Mesenchymal stem cell (in vitro differentiated cells and primary cell): ENCODE data around the gene SNAP25.

ENCODE experiments used
- DNase-seq: peaks from one replicate; pipeline ENCODE4 v3.0.0-alpha.2; 2013
- H2AFZ ChIP-seq: one replicate; pipeline ENCODE4 v1.6.1; 2013; ENCODE audit warnings: low read depth, mild to moderate bottlenecking, control low read depth, inconsistent platforms, low read length, moderate library complexity
- H2AK5ac ChIP-seq: 2 replicates; pipeline ENCODE4 v1.6.1; 2013; ENCODE audit warnings: low read length, moderate library complexity, mild to moderate bottlenecking, inconsistent platforms; ENCODE audit not compliant: severe bottlenecking
- H2BK120ac ChIP-seq: one replicate; pipeline ENCODE4 v1.6.1; 2013; ENCODE audit warnings: low read depth, mild to moderate bottlenecking, inconsistent platforms, low read length, moderate library complexity
- H2BK12ac ChIP-seq, 2 experiments: one replicate each; pipeline ENCODE4 v1.6.1; 2013; ENCODE audit warnings: inconsistent platforms in 2 of 2, low read length in 2 of 2, mild to moderate bottlenecking in 2 of 2, moderate library complexity in 2 of 2, control low read depth in 1 of 2
- H2BK15ac ChIP-seq: one replicate; pipeline ENCODE4 v1.6.1; 2013; ENCODE audit warnings: mild to moderate bottlenecking, low read depth, inconsistent platforms; ENCODE audit not compliant: poor library complexity, severe bottlenecking
- H2BK5ac ChIP-seq: 2 replicates; pipeline ENCODE4 v1.6.1; 2013; ENCODE audit warnings: low read depth, mild to moderate bottlenecking, low read length, control low read depth, inconsistent platforms; ENCODE audit not compliant: poor library complexity, severe bottlenecking
- H3K14ac ChIP-seq, 2 experiments: one replicate each; pipeline ENCODE4 v1.6.1; 2013; ENCODE audit warnings: inconsistent platforms in 2 of 2, low read length in 2 of 2, control low read depth in 1 of 2, mild to moderate bottlenecking in 1 of 2, moderate library complexity in 1 of 2
- H3K18ac ChIP-seq, 2 experiments: one replicate each; pipeline ENCODE4 v1.6.1; 2013; ENCODE audit warnings: inconsistent platforms in 2 of 2, low read length in 2 of 2, control low read depth in 1 of 2, low read depth in 1 of 2, mild to moderate bottlenecking in 1 of 2
- H3K23ac ChIP-seq, 2 experiments: one replicate each; pipeline ENCODE4 v1.6.1; 2013; ENCODE audit warnings: inconsistent platforms in 2 of 2, low read length in 2 of 2, mild to moderate bottlenecking in 2 of 2, moderate library complexity in 2 of 2, control low read depth in 1 of 2
- H3K27ac ChIP-seq: 2 replicates; pipeline ENCODE4 v1.5.1; 2013; ENCODE audit warnings: mild to moderate bottlenecking, moderate library complexity, low read length, control low read depth, inconsistent platforms; ENCODE audit not compliant: poor library complexity, severe bottlenecking
- H3K27me3 ChIP-seq, 2 experiments: 2 replicates each; pipeline versions ENCODE4 v1.6.1 to v1.7.0; 2013; ENCODE audit warnings: low read length in 2 of 2, mild to moderate bottlenecking in 2 of 2, moderate library complexity in 2 of 2, control low read depth in 1 of 2, inconsistent platforms in 1 of 2; ENCODE audit not compliant: control insufficient read depth in 1 of 2, insufficient read depth in 1 of 2
- H3K36me3 ChIP-seq, 2 experiments: 2 replicates each; pipeline versions ENCODE4 v1.6.1 to v1.7.0; 2013; ENCODE audit warnings: low read length in 2 of 2, control low read depth in 1 of 2, inconsistent platforms in 1 of 2, low read depth in 1 of 2, mild to moderate bottlenecking in 1 of 2; ENCODE audit not compliant: insufficient read depth in 2 of 2, control insufficient read depth in 1 of 2
- H3K4ac ChIP-seq, 2 experiments: one replicate each; pipeline ENCODE4 v1.6.1; 2013; ENCODE audit warnings: inconsistent platforms in 2 of 2, low read length in 2 of 2, mild to moderate bottlenecking in 2 of 2, moderate library complexity in 2 of 2, control low read depth in 1 of 2, low read depth in 1 of 2
- H3K4me1 ChIP-seq: 2 replicates; pipeline ENCODE4 v1.6.1; 2013; ENCODE audit warnings: low read depth, low read length, control low read depth; ENCODE audit not compliant: control insufficient read depth, insufficient read depth
- H3K4me2 ChIP-seq: 2 replicates; pipeline ENCODE4 v1.6.1; 2013; ENCODE audit warnings: low read length, mild to moderate bottlenecking, inconsistent platforms; ENCODE audit not compliant: poor library complexity, severe bottlenecking
- H3K4me3 ChIP-seq, 2 experiments: 2 replicates each; pipeline versions ENCODE4 v1.5.1 to v1.7.0; 2013; ENCODE audit warnings: low read length in 2 of 2, mild to moderate bottlenecking in 2 of 2, control low read depth in 1 of 2, low read depth in 1 of 2; ENCODE audit not compliant: insufficient read depth in 1 of 2
- H3K79me1 ChIP-seq: replicated peaks from 2 replicates; pipeline ENCODE4 v1.6.1; 2013; ENCODE audit warnings: mild to moderate bottlenecking, control low read depth, low read length, inconsistent platforms; ENCODE audit not compliant: poor library complexity, severe bottlenecking
- H3K9ac ChIP-seq: 2 replicates; pipeline ENCODE4 v1.7.0; 2013; ENCODE audit warnings: mild to moderate bottlenecking, low read length, moderate library complexity
- H3K9me3 ChIP-seq: 2 replicates; pipeline ENCODE4 v1.7.0; 2013; ENCODE audit warnings: mild to moderate bottlenecking, low read length; ENCODE audit not compliant: control insufficient read depth
- H4K8ac ChIP-seq: one replicate; pipeline ENCODE4 v1.6.1; 2013; ENCODE audit warnings: inconsistent platforms, mild to moderate bottlenecking, low read length, moderate library complexity
- H4K91ac ChIP-seq: one replicate; pipeline ENCODE4 v1.6.1; 2013; ENCODE audit warnings: mild to moderate bottlenecking, low read length, inconsistent platforms
- WGBS: methylation state at CpG from one replicate; pipeline ENCODE4 v1.1.7; 2013; ENCODE audit warnings: mixed read lengths; 5-methylcytosine and 5-hydroxymethylcytosine counted together

Gene SNAP25

DNA sequence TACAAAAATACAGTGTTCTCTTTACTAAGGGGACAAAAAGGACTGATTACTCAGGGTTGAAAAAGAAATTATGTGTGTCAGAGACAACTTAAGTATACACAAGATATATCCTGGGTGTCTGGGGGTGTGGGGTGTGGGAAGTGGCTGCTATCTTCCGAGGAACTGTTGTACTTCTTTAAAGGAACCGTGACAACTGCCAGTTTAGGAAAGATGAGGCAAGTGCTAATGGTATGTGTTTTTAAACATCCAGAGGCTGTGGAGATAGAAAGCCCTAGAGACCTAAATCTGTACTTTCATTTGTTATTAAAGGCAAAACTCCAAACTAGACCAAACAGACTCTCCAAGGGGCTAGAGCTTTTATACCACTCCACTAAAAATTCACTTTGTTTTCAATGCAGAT is 95.6 kb downstream of the SNAP25 start:
- H3K23ac ChIP-seq, result no peak overlapping the region
- no peaks in the 10 kb centered on the region for H3K79me1 ChIP-seq
- no peak overlapping the region for H3K14ac ChIP-seq
- peak; percentile 59 for DNase-seq
- H3K4me1 ChIP-seq, result no peaks in the 10 kb centered on the region
- no peak overlapping the region for H3K4me2 ChIP-seq
- no peak overlapping the region for H4K91ac ChIP-seq
- H3K4me3 ChIP-seq, result peak overlapping the region in 1 of 2 experiments; percentile 8
- H4K8ac ChIP-seq, result no peak overlapping the region
- H2BK120ac ChIP-seq, result no peak overlapping the region
- H3K27me3 ChIP-seq, result no peaks in the 10 kb centered on the region
- H2AFZ ChIP-seq, result no peak overlapping the region
- peak overlapping the region; percentile 62 for H3K9ac ChIP-seq
- H3K9me3 ChIP-seq, result peaks cover 5% of the 10 kb centered on the region
- 0% methylated on average over 1 of the region's 2 CpGs for WGBS
- no peak overlapping the region for H2BK12ac ChIP-seq
- H2BK5ac ChIP-seq, result no peak overlapping the region
- no peak overlapping the region for H2BK15ac ChIP-seq
- H3K18ac ChIP-seq, result no peak overlapping the region
- no peak overlapping the region for H3K4ac ChIP-seq
- no peak overlapping the region for H2AK5ac ChIP-seq
- no peak overlapping the region for H3K27ac ChIP-seq
- no peaks in the 10 kb centered on the region for H3K36me3 ChIP-seq

DNA sequence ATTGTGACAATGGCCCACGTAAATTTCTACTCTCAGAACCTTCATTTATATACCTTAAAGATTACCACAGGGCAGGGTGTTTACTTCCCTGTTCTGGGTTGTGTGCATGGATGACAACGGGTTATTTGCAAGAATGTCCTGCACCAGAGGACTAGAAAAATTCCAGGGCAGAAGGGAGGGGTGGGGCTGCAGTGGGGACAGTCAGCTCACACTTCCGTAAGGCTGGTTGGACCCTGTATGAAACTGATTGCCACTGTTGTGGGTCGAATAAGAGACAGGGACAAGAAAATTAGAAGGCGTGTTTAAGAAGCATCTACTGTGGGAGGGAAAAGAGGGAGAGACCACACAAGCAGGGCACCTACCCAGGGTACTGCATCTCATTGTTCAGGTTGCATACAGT is 96.5 kb downstream of the SNAP25 start:
- Histone ChIP-seq H3K4me2 (no peak overlapping the region), H2BK5ac (no peak overlapping the region), H4K91ac (no peak overlapping the region), H4K8ac (no peak overlapping the region), H3K23ac (no peak overlapping the region), H2AK5ac (no peak overlapping the region), H2BK15ac (no peak overlapping the region), H3K4me3 (no peak overlapping the region), H3K18ac (no peak overlapping the region), H3K4me1 (no peaks in the 10 kb centered on the region), H3K27me3 (no peaks in the 10 kb centered on the region), H3K27ac (no peak overlapping the region), H3K4ac (no peak overlapping the region), H2BK12ac (peak overlapping the region in 1 of 2 experiments; percentile 13), H3K79me1 (no peaks in the 10 kb centered on the region), H3K36me3 (no peaks in the 10 kb centered on the region), H2AFZ (no peak overlapping the region), H3K14ac (no peak overlapping the region), H2BK120ac (no peak overlapping the region), H3K9me3 (peaks cover 5% of the 10 kb centered on the region), H3K9ac (no peak overlapping the region)
- WGBS, result 75% methylated on average over 4 of the region's 5 CpGs
- DNase-seq, result no peak

DNA sequence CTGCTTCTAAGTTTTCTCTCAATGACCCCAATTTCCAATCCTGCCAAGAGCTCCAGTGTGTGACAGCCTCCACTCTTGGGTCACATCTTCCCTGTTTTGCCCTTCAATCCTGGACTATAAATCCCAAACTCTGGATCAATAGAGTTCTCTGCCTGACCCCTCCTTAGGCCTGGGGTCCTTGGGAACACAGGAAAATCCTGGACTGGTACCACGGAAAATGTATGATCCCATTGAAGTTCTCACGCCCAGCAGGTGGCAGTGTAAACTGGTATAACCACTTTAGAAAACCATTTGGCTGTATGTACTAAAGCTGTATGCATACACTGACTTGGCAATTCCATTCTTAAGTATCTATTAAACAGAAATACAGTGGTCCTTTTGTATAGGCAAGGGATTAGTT is 98.0 kb downstream of the SNAP25 start:
- WGBS, result 90% methylated on average over 2 of the region's 2 CpGs
- Histone ChIP-seq H3K4me3 (no peak overlapping the region), H2BK15ac (no peak overlapping the region), H2BK5ac (no peak overlapping the region), H3K27me3 (no peaks in the 10 kb centered on the region), H3K4me2 (no peak overlapping the region), H3K36me3 (no peaks in the 10 kb centered on the region), H3K4ac (no peak overlapping the region), H3K14ac (no peak overlapping the region), H3K4me1 (no peaks in the 10 kb centered on the region), H2BK12ac (no peak overlapping the region), H3K27ac (no peak overlapping the region), H4K91ac (no peak overlapping the region), H4K8ac (no peak overlapping the region), H2AFZ (no peak overlapping the region), H3K23ac (no peak overlapping the region), H2BK120ac (no peak overlapping the region), H3K79me1 (no peaks in the 10 kb centered on the region), H3K18ac (no peak overlapping the region), H3K9ac (no peak overlapping the region), H3K9me3 (peaks cover 5% of the 10 kb centered on the region), H2AK5ac (no peak overlapping the region)
- no peak for DNase-seq

- Histone ChIP-seq H4K91ac (no peak overlapping the region), H2BK120ac (no peak overlapping the region)
- WGBS, result 86% methylated on average over 5 of the region's 5 CpGs
Observed at GRCh38 chr20:10318291-10319024, 99.8 kb downstream of the SNAP25 start.

More at GRCh38 chr20:10318291-10319024, 99.8 kb downstream of the SNAP25 start:
- H3K4ac ChIP-seq, result no peak overlapping the region
- no peak overlapping the region for H2BK15ac ChIP-seq
- H2AFZ ChIP-seq, result no peak overlapping the region
- no peak overlapping the region for H2BK5ac ChIP-seq
- H3K4me3 ChIP-seq, result no peak overlapping the region
- H3K79me1 ChIP-seq, result no peaks in the 10 kb centered on the region
- peaks cover 5% of the 10 kb centered on the region for H3K9me3 ChIP-seq
- H3K27ac ChIP-seq, result no peak overlapping the region
- DNase-seq, result no peak
- no peak overlapping the region for H2AK5ac ChIP-seq
- H4K8ac ChIP-seq, result no peak overlapping the region
- H3K36me3 ChIP-seq, result no peaks in the 10 kb centered on the region
- peaks cover 0 to 2% of the 10 kb centered on the region in 2 experiments for H3K27me3 ChIP-seq
- H3K14ac ChIP-seq, result no peak overlapping the region
- no peak overlapping the region for H3K4me2 ChIP-seq
- H3K18ac ChIP-seq, result no peak overlapping the region
- no peaks in the 10 kb centered on the region for H3K4me1 ChIP-seq
- no peak overlapping the region for H2BK12ac ChIP-seq
- H3K9ac ChIP-seq, result no peak overlapping the region
- no peak overlapping the region for H3K23ac ChIP-seq
